ENCODE measurements around the gene ZNF480.
"Not testable (repeated sequence)": the region's sequence is repeated elsewhere in the genome, so short reads cannot be mapped to it uniquely, and the experiment has no call there.

Gene ZNF480

DNA sequence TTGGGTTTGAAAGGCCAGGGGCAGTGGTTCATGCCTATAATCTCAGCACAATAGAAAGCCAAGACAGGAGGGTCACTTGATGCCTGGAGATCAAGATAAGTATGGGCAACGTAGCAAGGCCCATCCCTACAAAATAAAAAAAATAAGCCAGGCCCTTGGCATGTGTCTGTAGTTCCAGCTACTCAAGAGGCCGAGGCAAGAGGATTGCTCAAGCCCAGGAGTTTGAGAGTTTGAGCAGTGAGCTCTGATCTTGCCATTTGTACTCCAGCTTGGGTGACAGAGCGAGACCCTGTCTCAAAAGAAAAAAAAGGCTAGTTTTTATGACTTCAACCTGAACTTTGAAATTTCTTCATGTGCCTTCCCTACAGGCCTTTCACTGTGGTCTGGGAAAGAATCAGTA is 5.2 kb upstream of the ZNF480 start:
- TF ChIP-seq EZH2 (IDR thresholded peaks at IDR 0.05; ENCODE audit: borderline replicate concordance, low read depth, low read length, severe bottlenecking) = no peak
- TF ChIP-seq, protein P1, sequence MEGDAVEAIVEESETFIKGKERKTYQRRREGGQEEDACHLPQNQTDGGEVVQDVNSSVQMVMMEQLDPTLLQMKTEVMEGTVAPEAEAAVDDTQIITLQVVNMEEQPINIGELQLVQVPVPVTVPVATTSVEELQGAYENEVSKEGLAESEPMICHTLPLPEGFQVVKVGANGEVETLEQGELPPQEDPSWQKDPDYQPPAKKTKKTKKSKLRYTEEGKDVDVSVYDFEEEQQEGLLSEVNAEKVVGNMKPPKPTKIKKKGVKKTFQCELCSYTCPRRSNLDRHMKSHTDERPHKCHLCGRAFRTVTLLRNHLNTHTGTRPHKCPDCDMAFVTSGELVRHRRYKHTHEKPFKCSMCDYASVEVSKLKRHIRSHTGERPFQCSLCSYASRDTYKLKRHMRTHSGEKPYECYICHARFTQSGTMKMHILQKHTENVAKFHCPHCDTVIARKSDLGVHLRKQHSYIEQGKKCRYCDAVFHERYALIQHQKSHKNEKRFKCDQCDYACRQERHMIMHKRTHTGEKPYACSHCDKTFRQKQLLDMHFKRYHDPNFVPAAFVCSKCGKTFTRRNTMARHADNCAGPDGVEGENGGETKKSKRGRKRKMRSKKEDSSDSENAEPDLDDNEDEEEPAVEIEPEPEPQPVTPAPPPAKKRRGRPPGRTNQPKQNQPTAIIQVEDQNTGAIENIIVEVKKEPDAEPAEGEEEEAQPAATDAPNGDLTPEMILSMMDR (IDR thresholded peaks at IDR 0.05; ENCODE audit: borderline replicate concordance, extremely low read depth, low read length, poor library complexity, severe bottlenecking) = no peak
- ATAC-seq (ENCODE audit: insufficient read depth, low read depth) (no peak), DNase-seq (no peak)
- no peaks in the 10 kb centered on the region; the same call in 1 of the 2 replicates for H4K20me1 ChIP-seq (ENCODE audit: insufficient read depth, low read length)
- no peak overlapping the region for H2AFZ ChIP-seq (ENCODE audit: low read depth, low read length)
- no peak overlapping the region for H3K4me3 ChIP-seq (ENCODE audit: low read depth in 1 of 2, low read length in 2 of 2)
- H3K27me3 ChIP-seq (ENCODE audit: insufficient read depth, low read length, poor library complexity) = no peaks in the 10 kb centered on the region
- H3K4me2 ChIP-seq (ENCODE audit: insufficient read depth, low read length) = no peak overlapping the region
- no peak overlapping the region for H3K27ac ChIP-seq (ENCODE audit: low read length)
- peaks cover 8% of the 10 kb centered on the region for H3K4me1 ChIP-seq (ENCODE audit: insufficient read depth, low read length)
- H3K9ac ChIP-seq (ENCODE audit: low read depth, low read length) = no peak overlapping the region
- H3K79me2 ChIP-seq (ENCODE audit: insufficient read depth, low read length) = peaks cover 22% of the 10 kb centered on the region
- peaks cover 53% of the 10 kb centered on the region for H3K36me3 ChIP-seq (ENCODE audit: insufficient read depth, low read length)
- H3K9me3 ChIP-seq (ENCODE audit: insufficient read depth, low read length, severe bottlenecking) = no peaks in the 10 kb centered on the region

DNA sequence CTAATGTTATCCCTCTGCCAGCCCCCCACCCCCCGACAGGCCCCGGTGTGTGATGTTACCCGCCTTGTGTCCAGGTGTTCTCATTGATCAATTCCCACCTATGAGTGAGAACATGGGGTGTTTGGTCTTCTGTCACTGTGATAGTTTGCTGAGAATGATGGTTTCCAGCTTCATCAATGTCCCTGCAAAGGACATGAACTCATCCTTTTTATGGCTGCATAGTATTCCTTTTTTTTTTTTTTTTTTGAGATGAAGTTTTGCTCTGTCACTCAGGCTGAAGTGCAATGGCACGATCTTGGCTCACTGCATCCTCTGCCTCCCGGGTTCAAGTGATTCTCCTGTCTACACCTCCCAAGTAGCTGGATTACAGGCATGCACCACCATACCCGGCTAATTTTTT is 4.0 kb upstream of the ZNF480 start:
- not testable (repeated sequence) for H4K20me1 ChIP-seq (ENCODE audit: insufficient read depth, low read length)
- peaks cover 49% of the 10 kb centered on the region for H3K36me3 ChIP-seq (ENCODE audit: insufficient read depth, low read length)

DNA sequence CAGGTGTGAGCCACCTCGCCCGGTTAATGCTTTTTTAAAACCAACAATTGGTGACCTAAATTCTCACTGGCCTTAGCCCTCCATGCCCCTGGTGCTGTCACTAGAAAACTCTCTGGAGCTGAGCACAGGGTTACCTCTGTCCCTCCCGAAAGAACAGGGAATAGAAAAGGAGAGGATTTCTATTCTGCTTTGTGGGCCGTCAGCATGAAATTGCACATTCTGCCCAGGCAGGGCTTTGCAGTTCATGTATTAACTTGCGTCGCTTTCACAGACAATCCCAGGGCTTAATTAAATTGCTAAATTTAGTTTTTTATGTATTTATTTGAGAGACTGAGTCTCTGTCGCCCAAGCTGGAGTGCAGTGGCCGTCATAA is 583 bp upstream of the ZNF480 start:
- peak overlapping the region; percentile 94 for H2AFZ ChIP-seq (ENCODE audit: low read depth, low read length)
- DNase-seq (no peak), ATAC-seq (ENCODE audit: insufficient read depth, low read depth) (peak; percentile 11; the same call in 2 of the 3 replicates)
- H3K9me3 ChIP-seq (ENCODE audit: insufficient read depth, low read length, severe bottlenecking) = peaks cover 24% of the 10 kb centered on the region
- H4K20me1 ChIP-seq (ENCODE audit: insufficient read depth, low read length) = no peaks in the 10 kb centered on the region; the same call in 1 of the 2 replicates
- H3K4me3 ChIP-seq (ENCODE audit: low read depth in 1 of 2, low read length in 2 of 2) = peak overlapping the region; percentile 61 to 84
- H3K9ac ChIP-seq (ENCODE audit: low read depth, low read length) = peak overlapping the region; percentile 55
- H3K27me3 ChIP-seq (ENCODE audit: insufficient read depth, low read length, poor library complexity) = no peaks in the 10 kb centered on the region
- TF ChIP-seq EZH2 (IDR thresholded peaks at IDR 0.05; ENCODE audit: borderline replicate concordance, low read depth, low read length, severe bottlenecking) = no peak
- TF ChIP-seq, protein P1 (IDR thresholded peaks at IDR 0.05; ENCODE audit: borderline replicate concordance, extremely low read depth, low read length, poor library complexity, severe bottlenecking) = no peak
- H3K27ac ChIP-seq (ENCODE audit: low read length) = peak overlapping the region; percentile 74
- H3K4me1 ChIP-seq (ENCODE audit: insufficient read depth, low read length) = peaks cover 26% of the 10 kb centered on the region
- peak overlapping the region; percentile 88 for H3K4me2 ChIP-seq (ENCODE audit: insufficient read depth, low read length)
- H3K36me3 ChIP-seq (ENCODE audit: insufficient read depth, low read length) = peaks cover 51% of the 10 kb centered on the region
- H3K79me2 ChIP-seq (ENCODE audit: insufficient read depth, low read length) = peaks cover 31% of the 10 kb centered on the region

More for the DNA sequence above, 4.0 kb upstream of the ZNF480 start:
- not testable (repeated sequence) for H3K27ac ChIP-seq (ENCODE audit: low read length); H3K4me2 ChIP-seq (ENCODE audit: insufficient read depth, low read length); ATAC-seq (ENCODE audit: insufficient read depth, low read depth); H3K9me3 ChIP-seq (ENCODE audit: insufficient read depth, low read length, severe bottlenecking); H3K9ac ChIP-seq (ENCODE audit: low read depth, low read length); H3K27me3 ChIP-seq (ENCODE audit: insufficient read depth, low read length, poor library complexity); H2AFZ ChIP-seq (ENCODE audit: low read depth, low read length); H3K4me3 ChIP-seq (ENCODE audit: low read depth in 1 of 2, low read length in 2 of 2); DNase-seq
- H3K79me2 ChIP-seq (ENCODE audit: insufficient read depth, low read length) = peaks cover 24% of the 10 kb centered on the region
- peaks cover 14% of the 10 kb centered on the region for H3K4me1 ChIP-seq (ENCODE audit: insufficient read depth, low read length)

DNA sequence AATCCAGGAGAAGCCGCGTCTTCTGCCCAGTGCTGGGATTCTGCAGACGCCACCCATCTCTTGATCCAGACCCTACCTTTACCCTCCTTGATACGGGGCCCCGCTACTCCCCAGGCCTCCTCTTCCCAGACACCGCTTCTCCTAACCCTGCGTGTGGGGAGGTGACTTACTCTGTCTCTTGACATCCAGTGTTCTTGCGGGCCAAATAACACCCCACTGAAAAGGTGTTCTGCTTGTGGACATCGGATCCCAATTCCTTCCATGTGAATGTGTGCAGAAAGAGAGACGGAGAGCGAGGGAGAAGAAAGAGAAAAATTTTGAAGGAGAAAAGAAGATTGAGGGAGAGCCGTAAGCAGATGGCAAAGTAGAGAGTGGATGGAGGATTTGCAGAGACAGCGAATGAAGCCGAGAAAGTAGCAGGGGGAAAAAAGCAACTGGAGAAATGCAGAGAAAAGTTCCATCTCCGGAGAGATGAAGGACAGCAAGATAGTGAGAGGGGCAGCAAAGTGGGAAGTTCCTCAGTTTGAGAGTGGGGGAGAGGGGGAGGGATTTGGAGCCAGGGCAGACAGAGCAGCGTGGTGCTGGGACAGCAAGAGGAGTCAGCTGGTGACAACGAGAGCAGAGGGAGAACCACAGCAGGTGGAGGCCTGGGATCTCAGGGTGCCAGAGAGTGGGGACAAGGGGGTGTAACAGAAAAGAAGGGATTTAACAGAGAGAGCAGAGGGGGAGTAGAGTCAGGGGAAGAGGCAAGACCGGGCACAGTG is 814 bp downstream of the ZNF480 start:
- Histone ChIP-seq H2AFZ (ENCODE audit: low read depth, low read length) (peak overlapping the region; percentile 99), H3K9me3 (ENCODE audit: insufficient read depth, low read length, severe bottlenecking) (peaks cover 29% of the 10 kb centered on the region), H3K4me3 (ENCODE audit: low read depth in 1 of 2, low read length in 2 of 2) (peak overlapping the region; percentile 84 to 92), H4K20me1 (ENCODE audit: insufficient read depth, low read length) (no peaks in the 10 kb centered on the region), H3K4me2 (ENCODE audit: insufficient read depth, low read length) (peak overlapping the region; percentile 86), H3K9ac (ENCODE audit: low read depth, low read length) (peak overlapping the region; percentile 97), H3K27me3 (ENCODE audit: insufficient read depth, low read length, poor library complexity) (no peaks in the 10 kb centered on the region), H3K27ac (ENCODE audit: low read length) (peak overlapping the region; percentile 97), H3K4me1 (ENCODE audit: insufficient read depth, low read length) (peaks cover 26% of the 10 kb centered on the region), H3K79me2 (ENCODE audit: insufficient read depth, low read length) (peaks cover 31% of the 10 kb centered on the region), H3K36me3 (ENCODE audit: insufficient read depth, low read length) (peaks cover 53% of the 10 kb centered on the region)
- DNase-seq (peak; percentile 48), ATAC-seq (ENCODE audit: insufficient read depth, low read depth) (peak; percentile 56)
- TF ChIP-seq, protein P1 (IDR thresholded peaks at IDR 0.05; ENCODE audit: borderline replicate concordance, extremely low read depth, low read length, poor library complexity, severe bottlenecking) = no peak
- TF ChIP-seq EZH2 (IDR thresholded peaks at IDR 0.05; ENCODE audit: borderline replicate concordance, low read depth, low read length, severe bottlenecking) = no peak

All from DND-41 (cell line).